ENCODE data around the gene OR52I2. TPM values are rescaled to one million over a fixed set of nuclear protein-coding genes. Genes with fewer than 3 reads are reported as not detected.

Gene OR52I2
- total RNA-seq, 1 experiment from 2014 or later = not detected

- H3K4me1 ChIP-seq = peaks cover 11% of the 10 kb centered on the region
- ChIA-PET CTCF (no interaction called here), POLR2A (no interaction called here)
- TF ChIP-seq, protein P1, sequence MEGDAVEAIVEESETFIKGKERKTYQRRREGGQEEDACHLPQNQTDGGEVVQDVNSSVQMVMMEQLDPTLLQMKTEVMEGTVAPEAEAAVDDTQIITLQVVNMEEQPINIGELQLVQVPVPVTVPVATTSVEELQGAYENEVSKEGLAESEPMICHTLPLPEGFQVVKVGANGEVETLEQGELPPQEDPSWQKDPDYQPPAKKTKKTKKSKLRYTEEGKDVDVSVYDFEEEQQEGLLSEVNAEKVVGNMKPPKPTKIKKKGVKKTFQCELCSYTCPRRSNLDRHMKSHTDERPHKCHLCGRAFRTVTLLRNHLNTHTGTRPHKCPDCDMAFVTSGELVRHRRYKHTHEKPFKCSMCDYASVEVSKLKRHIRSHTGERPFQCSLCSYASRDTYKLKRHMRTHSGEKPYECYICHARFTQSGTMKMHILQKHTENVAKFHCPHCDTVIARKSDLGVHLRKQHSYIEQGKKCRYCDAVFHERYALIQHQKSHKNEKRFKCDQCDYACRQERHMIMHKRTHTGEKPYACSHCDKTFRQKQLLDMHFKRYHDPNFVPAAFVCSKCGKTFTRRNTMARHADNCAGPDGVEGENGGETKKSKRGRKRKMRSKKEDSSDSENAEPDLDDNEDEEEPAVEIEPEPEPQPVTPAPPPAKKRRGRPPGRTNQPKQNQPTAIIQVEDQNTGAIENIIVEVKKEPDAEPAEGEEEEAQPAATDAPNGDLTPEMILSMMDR (IDR thresholded peaks at IDR 0.05; ENCODE audit: insufficient read depth in 1 of 2, low read depth in 1 of 2, low read length in 1 of 2, severe bottlenecking in 1 of 2, unreplicated experiment in 1 of 2) = no peak
- H3K27me3 ChIP-seq (replicated peaks; ENCODE audit: control insufficient read depth, insufficient read depth, low read length) = peaks cover 1% of the 10 kb centered on the region
- Mint-ChIP-seq H3K27me3 (ENCODE audit: insufficient read depth, unreplicated experiment) (peaks cover 1% of the 10 kb centered on the region), H3K9me3 (ENCODE audit: unreplicated experiment) (no peaks in the 10 kb centered on the region), H3K4me1 (ENCODE audit: low read depth, unreplicated experiment) (peaks cover 13% of the 10 kb centered on the region), H3K4me3 (ENCODE audit: unreplicated experiment) (no peak overlapping the region), H3K36me3 (ENCODE audit: insufficient read depth, unreplicated experiment) (no peaks in the 10 kb centered on the region), H3K27ac (ENCODE audit: unreplicated experiment) (no peak overlapping the region)
- intact Hi-C loops (cut with micrococcal nuclease; ENCODE audit: unreplicated experiment) = no loop called here
- no peaks in the 10 kb centered on the region for H3K9me3 ChIP-seq
- no peak overlapping the region for H3K4me3 ChIP-seq (ENCODE audit: low read depth, low read length)
- DNase-seq = no peak
- no peaks in the 10 kb centered on the region for H3K36me3 ChIP-seq (ENCODE audit: control insufficient read depth, insufficient read depth, low read length)
- BruUV-seq (replicated peaks) = no TSS peak
These were observed 58.4 kb downstream of the OR52I2 start for GRCh38 chr11:4639931-4640330.

DNA sequence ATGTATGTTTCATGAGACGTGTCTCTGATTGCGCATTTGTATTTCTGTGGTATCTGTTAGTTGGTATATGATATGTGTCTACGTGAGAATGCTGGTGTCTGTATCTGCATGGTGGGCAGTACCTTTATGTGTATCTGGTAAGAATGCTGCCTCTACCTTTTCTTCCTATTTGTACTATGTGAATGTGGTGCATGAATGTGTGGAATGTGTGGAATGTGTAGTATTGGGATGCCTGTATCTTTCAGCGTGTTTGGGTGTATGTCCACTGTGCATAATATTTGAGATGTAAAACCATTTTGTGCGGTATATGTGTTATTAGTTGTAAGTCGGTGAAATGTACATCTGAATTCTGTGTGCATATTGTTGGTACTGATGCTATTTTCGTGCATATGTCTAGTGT lies 60.0 kb downstream of the OR52I2 start:
- no peak overlapping the region for H3K4me3 Mint-ChIP-seq (ENCODE audit: unreplicated experiment)
- no peaks in the 10 kb centered on the region for H3K36me3 Mint-ChIP-seq (ENCODE audit: insufficient read depth, unreplicated experiment)

DNA sequence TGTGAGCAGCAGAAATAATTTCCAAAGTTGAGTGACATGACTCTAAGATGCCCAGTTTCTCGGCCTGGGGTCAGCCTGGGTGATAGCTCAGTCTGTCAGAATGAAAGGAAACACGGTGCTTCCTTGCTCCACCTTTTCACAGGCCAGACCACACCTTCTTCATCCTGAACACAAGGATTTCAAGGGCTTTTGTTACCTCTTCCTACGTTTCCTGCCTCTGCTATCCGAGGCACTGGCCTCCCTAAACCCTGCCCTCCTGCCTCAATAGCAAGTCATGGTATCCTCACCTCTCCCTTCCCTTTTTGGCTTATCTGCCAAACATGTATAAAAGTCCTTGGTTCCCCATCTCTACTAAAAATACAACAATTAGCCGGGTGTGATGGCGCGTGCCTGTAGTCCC lies 60.5 kb downstream of the OR52I2 start:
- H3K9me3 Mint-ChIP-seq (ENCODE audit: unreplicated experiment) = no peaks in the 10 kb centered on the region
- H3K36me3 Mint-ChIP-seq (ENCODE audit: insufficient read depth, unreplicated experiment) = no peaks in the 10 kb centered on the region
- TF ChIP-seq, protein P1 (IDR thresholded peaks at IDR 0.05; ENCODE audit: insufficient read depth in 1 of 2, low read depth in 1 of 2, low read length in 1 of 2, severe bottlenecking in 1 of 2, unreplicated experiment in 1 of 2) = no peak
- H3K27me3 ChIP-seq (replicated peaks; ENCODE audit: control insufficient read depth, insufficient read depth, low read length) = peaks cover 1% of the 10 kb centered on the region
- H3K4me3 Mint-ChIP-seq (ENCODE audit: unreplicated experiment) = no peak overlapping the region
- no peaks in the 10 kb centered on the region for H3K9me3 ChIP-seq
- CTCF ChIA-PET = no interaction called here
- peaks cover 3% of the 10 kb centered on the region for H3K27me3 Mint-ChIP-seq (ENCODE audit: insufficient read depth, unreplicated experiment)
- H3K4me1 ChIP-seq = peaks cover 11% of the 10 kb centered on the region
- H3K27ac Mint-ChIP-seq (ENCODE audit: unreplicated experiment) = peak overlapping the region; percentile 26
- no peak for DNase-seq
- H3K36me3 ChIP-seq (ENCODE audit: control insufficient read depth, insufficient read depth, low read length) = no peaks in the 10 kb centered on the region
- BruUV-seq (replicated peaks) = no TSS peak
- no peak overlapping the region for H3K4me3 ChIP-seq (ENCODE audit: low read depth, low read length)
- POLR2A ChIA-PET = no interaction called here
- intact Hi-C loops (cut with micrococcal nuclease; ENCODE audit: unreplicated experiment) = no loop called here
- peaks cover 13% of the 10 kb centered on the region for H3K4me1 Mint-ChIP-seq (ENCODE audit: low read depth, unreplicated experiment)

More for the DNA sequence above, 60.0 kb downstream of the OR52I2 start:
- Histone ChIP-seq H3K4me3 (ENCODE audit: low read depth, low read length) (no peak overlapping the region), H3K4me1 (peaks cover 11% of the 10 kb centered on the region), H3K27me3 (replicated peaks; ENCODE audit: control insufficient read depth, insufficient read depth, low read length) (peaks cover 1% of the 10 kb centered on the region), H3K9me3 (no peaks in the 10 kb centered on the region), H3K36me3 (ENCODE audit: control insufficient read depth, insufficient read depth, low read length) (no peaks in the 10 kb centered on the region)
- intact Hi-C loops (cut with micrococcal nuclease; ENCODE audit: unreplicated experiment) = no loop called here
- BruUV-seq (replicated peaks) = no TSS peak
- Mint-ChIP-seq H3K4me1 (ENCODE audit: low read depth, unreplicated experiment) (peaks cover 13% of the 10 kb centered on the region), H3K27ac (ENCODE audit: unreplicated experiment) (no peak overlapping the region), H3K9me3 (ENCODE audit: unreplicated experiment) (no peaks in the 10 kb centered on the region), H3K27me3 (ENCODE audit: insufficient read depth, unreplicated experiment) (peaks cover 3% of the 10 kb centered on the region)
- POLR2A ChIA-PET = no interaction called here
- CTCF ChIA-PET = no interaction called here
- DNase-seq = no peak
- TF ChIP-seq, protein P1 (IDR thresholded peaks at IDR 0.05; ENCODE audit: insufficient read depth in 1 of 2, low read depth in 1 of 2, low read length in 1 of 2, severe bottlenecking in 1 of 2, unreplicated experiment in 1 of 2) = no peak

Other genes with a start within 250 kb of the OR52I2 start
- gene OR52B4, start 213.4 kb upstream of the OR52I2 start, total RNA-seq (2022) = not detected in 2 replicates
- gene TRIM21, start 188.0 kb upstream of the OR52I2 start, total RNA-seq (2022) = 5.4 and 6.1 TPM in 2 replicates
- not detected in 2 replicates for gene OR52K2, start 132.4 kb upstream of the OR52I2 start, total RNA-seq (2022)
- gene OR52K1, start 99.1 kb upstream of the OR52I2 start, total RNA-seq (2022) = not detected in 2 replicates
- not detected in 2 replicates for gene OR52M1, start 36.6 kb upstream of the OR52I2 start, total RNA-seq (2022)
- gene OR52I1, start 12.3 kb downstream of the OR52I2 start, total RNA-seq (2022) = not detected in 2 replicates
- gene TRIM68, start 26.5 kb downstream of the OR52I2 start, total RNA-seq (2022) = 4.9 and 6.9 TPM in 2 replicates
- gene OR51D1, start 55.7 kb downstream of the OR52I2 start, total RNA-seq (2022) = not detected in 2 replicates
- not detected in 2 replicates for gene OR51E1, start 62.2 kb downstream of the OR52I2 start, total RNA-seq (2022)
- gene OR51E2, start 116.1 kb downstream of the OR52I2 start, total RNA-seq (2022) = not detected in 2 replicates
- gene MMP26, start 123.0 kb downstream of the OR52I2 start, total RNA-seq (2022) = not detected in 2 replicates
- gene OR51F1, start 188.2 kb downstream of the OR52I2 start, total RNA-seq (2022) = not detected in 2 replicates
- gene OR52R1, start 222.6 kb downstream of the OR52I2 start, total RNA-seq (2022) = not detected in 2 replicates
- not detected in 2 replicates for gene OR51F2, start 239.6 kb downstream of the OR52I2 start, total RNA-seq (2022)

Measured in Caco-2 (cell line).